ENCODE data around the gene ZFPM1.

GRCh38 chr16:88552166-88552565, 99.1 kb downstream of the ZFPM1 start:
- TF ChIP-seq NANOG (IDR thresholded peaks at IDR 0.05; ENCODE audit: insufficient read depth, low read depth, low read length, poor library complexity, severe bottlenecking) (no peak), CREB1 (IDR thresholded peaks at IDR 0.05) (no peak), EZH2 (IDR thresholded peaks at IDR 0.05; ENCODE audit: low read depth, low read length, severe bottlenecking) (no peak), CTCF (IDR thresholded peaks at IDR 0.05; ENCODE audit: control extremely low read depth in 1 of 3, insufficient read depth in 1 of 3, low read depth in 1 of 3, low read length in 3 of 3) (no peak), NRF1 (IDR thresholded peaks at IDR 0.05; ENCODE audit: low read depth, low read length) (no peak), TAF7 (optimal IDR thresholded peaks at IDR 0.05; ENCODE audit: borderline replicate concordance, low read depth, low read length) (no peak), KDM1A (IDR thresholded peaks at IDR 0.05; ENCODE audit: borderline replicate concordance, low read length) (no peak), SIN3A (conservative IDR thresholded peaks at IDR 0.05 in 1 of 2, IDR thresholded peaks at IDR 0.05 in 1 of 2; ENCODE audit: low read depth in 1 of 2, low read length in 2 of 2) (no peak)
